Endothelial cell of umbilical vein (primary cell): Measurements from ENCODE around the gene RSPO1.

Source experiments
- EZH2 ChIP-seq: IDR thresholded peaks from 2 replicates; pipeline ENCODE4 v1.6.1; 2012; ENCODE audit warnings: borderline replicate concordance, low read depth, mild to moderate bottlenecking, moderate library complexity, low read length, inconsistent platforms; ENCODE audit not compliant: severe bottlenecking
- FOS ChIP-seq: IDR thresholded peaks from 2 replicates; pipeline ENCODE4 v1.6.1; 2011; ENCODE audit warnings: mild to moderate bottlenecking, low read length, moderate library complexity, borderline replicate concordance; ENCODE audit not compliant: insufficient read depth
- JUN ChIP-seq: IDR thresholded peaks from 2 replicates; pipeline ENCODE4 v1.6.1; 2011; ENCODE audit warnings: borderline replicate concordance, low read depth; ENCODE audit not compliant: insufficient read length, insufficient read depth
- MYC ChIP-seq: IDR thresholded peaks from one replicate; pipeline ENCODE4 v1.6.1; 2011; ENCODE audit warnings: mild to moderate bottlenecking, low read depth, low read length
- POLR2A ChIP-seq: IDR thresholded peaks from 2 replicates; pipeline ENCODE4 v1.6.1; 2012; ENCODE audit warnings: low read depth, mild to moderate bottlenecking, control low read depth, low read length
- POLR2AphosphoS5 ChIP-seq: IDR thresholded peaks from 2 replicates; pipeline ENCODE4 v1.6.1; 2012; ENCODE audit warnings: low read depth, mild to moderate bottlenecking, control low read depth, low read length, moderate library complexity; ENCODE audit not compliant: insufficient read depth
- TF ChIP-seq, protein P1 (sequence below), 2 donors: IDR thresholded peaks; 1 replicate in 1 of 2; 2 replicates in 1 of 2; pipeline ENCODE4 v1.5.1; 2011; ENCODE audit warnings: low read length in 2 of 2, mild to moderate bottlenecking in 2 of 2, moderate library complexity in 2 of 2, control low read depth in 1 of 2, inconsistent platforms in 1 of 2, low read depth in 1 of 2; ENCODE audit not compliant: insufficient read depth in 1 of 2; ENCODE audit errors: extremely low read depth in 1 of 2
- TF ChIP-seq, protein P2 (sequence below): IDR thresholded peaks from 2 replicates; pipeline ENCODE4 v1.6.1; 2011; ENCODE audit not compliant: insufficient read depth, insufficient read length

GRCh38 chr1:37609994-37610393 is 24.7 kb downstream of the RSPO1 start:
- TF ChIP-seq, protein P1, sequence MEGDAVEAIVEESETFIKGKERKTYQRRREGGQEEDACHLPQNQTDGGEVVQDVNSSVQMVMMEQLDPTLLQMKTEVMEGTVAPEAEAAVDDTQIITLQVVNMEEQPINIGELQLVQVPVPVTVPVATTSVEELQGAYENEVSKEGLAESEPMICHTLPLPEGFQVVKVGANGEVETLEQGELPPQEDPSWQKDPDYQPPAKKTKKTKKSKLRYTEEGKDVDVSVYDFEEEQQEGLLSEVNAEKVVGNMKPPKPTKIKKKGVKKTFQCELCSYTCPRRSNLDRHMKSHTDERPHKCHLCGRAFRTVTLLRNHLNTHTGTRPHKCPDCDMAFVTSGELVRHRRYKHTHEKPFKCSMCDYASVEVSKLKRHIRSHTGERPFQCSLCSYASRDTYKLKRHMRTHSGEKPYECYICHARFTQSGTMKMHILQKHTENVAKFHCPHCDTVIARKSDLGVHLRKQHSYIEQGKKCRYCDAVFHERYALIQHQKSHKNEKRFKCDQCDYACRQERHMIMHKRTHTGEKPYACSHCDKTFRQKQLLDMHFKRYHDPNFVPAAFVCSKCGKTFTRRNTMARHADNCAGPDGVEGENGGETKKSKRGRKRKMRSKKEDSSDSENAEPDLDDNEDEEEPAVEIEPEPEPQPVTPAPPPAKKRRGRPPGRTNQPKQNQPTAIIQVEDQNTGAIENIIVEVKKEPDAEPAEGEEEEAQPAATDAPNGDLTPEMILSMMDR (IDR thresholded peaks at IDR 0.05; ENCODE audit: extremely low read depth in 1 of 2, insufficient read depth in 1 of 2, low read depth in 1 of 2, low read length in 2 of 2) = no peak
- TF ChIP-seq, protein P2, sequence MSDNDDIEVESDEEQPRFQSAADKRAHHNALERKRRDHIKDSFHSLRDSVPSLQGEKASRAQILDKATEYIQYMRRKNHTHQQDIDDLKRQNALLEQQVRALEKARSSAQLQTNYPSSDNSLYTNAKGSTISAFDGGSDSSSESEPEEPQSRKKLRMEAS = no peak
- TF ChIP-seq POLR2AphosphoS5 (no peak), POLR2A (no peak), MYC (no peak), EZH2 (no peak), FOS (no peak), JUN (no peak)
